ENCODE data around the gene PER3.

The PER3 gene

GRCh38 chr1:7838714-7839113 is 54.6 kb downstream of the PER3 start:
- DNase-seq (ENCODE audit: low spot score): no peak

DNA sequence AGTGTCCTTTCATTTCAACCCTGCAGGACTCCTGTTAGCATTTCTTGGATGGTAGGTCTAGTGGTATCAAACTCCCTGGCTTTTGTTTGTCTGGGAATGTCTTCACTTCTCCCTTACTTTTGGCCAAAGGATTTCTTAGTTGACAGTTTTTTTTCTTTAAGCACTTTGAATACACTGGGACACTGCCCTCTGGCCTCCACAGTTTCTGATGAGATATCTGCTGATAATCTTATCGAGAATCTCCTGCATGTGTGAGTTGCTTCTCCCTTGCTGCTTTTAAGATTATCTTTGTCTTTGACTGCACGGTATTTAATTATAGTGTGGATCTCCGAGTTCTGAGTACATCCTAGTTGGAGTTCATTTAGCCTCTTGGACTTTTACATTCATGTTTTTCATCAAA is 55.4 kb downstream of the PER3 start:
- no peak for DNase-seq (ENCODE audit: low spot score)

DNA sequence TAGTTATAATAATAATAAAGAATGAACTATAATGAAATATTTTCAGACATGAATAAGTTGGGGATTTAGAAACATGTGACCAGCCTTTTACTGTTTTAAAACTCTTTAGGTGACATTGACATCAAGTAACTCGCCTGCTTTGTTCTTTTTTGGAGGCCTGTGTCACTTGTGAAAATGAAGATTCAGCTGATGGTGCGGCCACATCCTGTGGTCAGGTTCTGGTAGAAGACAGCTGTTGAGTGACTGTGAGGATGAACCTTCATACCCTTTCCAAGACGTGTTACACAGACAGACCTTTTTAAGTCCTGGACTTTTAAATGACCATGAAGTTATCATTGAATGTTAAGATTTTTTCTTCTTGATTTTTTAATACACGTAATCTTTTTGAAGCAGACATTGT is 58.4 kb downstream of the PER3 start:
- DNase-seq (ENCODE audit: low spot score): no peak

GRCh38 chr1:7845761-7846160 is 61.7 kb downstream of the PER3 start:
- DNase-seq (ENCODE audit: low spot score): no peak

DNA sequence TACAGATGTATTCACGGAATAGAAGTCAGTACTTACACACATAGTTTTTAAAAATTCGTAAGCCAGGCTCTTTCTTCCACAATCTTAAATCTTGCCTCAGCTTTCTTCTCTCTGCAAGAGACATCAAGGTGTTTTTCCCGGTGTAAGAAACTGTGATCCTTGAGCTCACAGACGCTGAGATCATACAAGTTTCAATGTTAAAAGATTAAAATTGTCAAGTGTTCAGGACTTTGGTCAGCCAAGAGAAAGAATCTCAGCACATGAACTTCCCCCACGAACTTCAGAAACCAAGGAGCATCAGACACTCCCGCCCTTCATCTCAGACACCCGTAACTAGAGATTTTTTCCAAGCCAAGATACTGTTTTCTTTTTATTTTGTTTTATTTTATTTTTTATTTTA is 62.6 kb downstream of the PER3 start:
- DNase-seq (ENCODE audit: low spot score): no peak

GRCh38 chr1:7847599-7847998 is 63.5 kb downstream of the PER3 start:
- no peak for DNase-seq (ENCODE audit: low spot score)

DNA sequence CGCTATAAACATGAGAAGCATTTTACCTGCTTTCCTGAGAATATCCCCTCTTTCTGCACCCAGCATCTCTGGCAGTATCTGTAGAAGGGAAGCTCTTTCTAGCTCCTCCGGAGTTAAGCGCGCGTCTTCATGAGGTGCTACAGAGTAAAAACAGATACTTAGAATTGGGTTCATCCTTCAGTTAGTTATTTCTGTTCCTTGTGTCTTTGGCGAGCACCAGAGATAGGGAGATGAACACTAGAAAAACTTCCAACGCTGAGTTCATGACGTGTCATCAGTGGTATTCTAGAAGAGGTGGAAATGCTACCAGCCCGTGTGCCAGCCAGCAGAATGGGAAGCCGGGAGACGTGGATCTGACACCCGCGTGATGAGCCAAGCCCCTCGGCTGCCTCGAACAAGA is 66.7 kb downstream of the PER3 start:
- DNase-seq (ENCODE audit: low spot score): no peak

GRCh38 chr1:7852804-7853683 is 69.0 kb downstream of the PER3 start, which contains the start of gene UTS2:
Gene UTS2, minus strand, starts transcription at chr1:7853065. Its CDS starts 62 bp downstream, at chr1:7853003.
- no peak for DNase-seq (ENCODE audit: low spot score)

DNA sequence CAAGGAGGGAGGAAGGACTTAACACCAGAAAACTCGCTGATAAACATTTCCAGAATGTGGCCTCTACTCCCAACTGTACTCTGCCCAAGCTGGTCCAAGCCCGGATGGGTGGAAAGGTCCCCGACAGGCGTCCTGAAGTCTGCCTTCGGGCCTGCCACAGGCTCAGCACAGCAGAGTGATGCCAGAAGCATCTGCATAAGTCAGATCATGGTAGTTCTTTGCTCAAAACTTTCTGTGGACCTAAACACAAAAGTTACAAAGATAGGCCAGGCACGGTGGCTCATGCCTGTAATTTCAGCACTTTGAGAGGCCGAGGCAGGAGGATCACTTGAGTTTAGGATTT is 69.6 kb downstream of the PER3 start:
- DNase-seq (ENCODE audit: low spot score): no peak

DNA sequence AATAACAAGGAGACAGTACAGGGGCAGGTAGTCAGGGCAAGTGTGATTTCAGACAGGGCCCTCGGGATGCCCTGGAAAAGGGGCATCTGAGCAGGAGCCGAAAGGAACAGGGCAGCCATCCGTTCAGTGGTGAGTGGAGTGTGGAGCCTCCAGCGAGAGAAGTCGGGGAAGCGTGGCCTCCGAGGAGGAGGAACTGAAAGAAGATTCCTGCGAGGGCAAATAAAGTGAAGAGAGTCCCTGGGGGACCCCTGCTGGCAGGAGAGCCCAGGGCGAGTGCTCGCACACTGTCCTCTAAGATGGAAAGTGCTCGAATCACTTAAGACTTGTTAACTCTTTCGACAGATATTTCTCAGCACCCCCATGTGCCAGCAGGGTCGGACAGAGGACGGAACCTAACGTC is 72.3 kb downstream of the PER3 start:
- DNase-seq (ENCODE audit: low spot score): no peak

DNA sequence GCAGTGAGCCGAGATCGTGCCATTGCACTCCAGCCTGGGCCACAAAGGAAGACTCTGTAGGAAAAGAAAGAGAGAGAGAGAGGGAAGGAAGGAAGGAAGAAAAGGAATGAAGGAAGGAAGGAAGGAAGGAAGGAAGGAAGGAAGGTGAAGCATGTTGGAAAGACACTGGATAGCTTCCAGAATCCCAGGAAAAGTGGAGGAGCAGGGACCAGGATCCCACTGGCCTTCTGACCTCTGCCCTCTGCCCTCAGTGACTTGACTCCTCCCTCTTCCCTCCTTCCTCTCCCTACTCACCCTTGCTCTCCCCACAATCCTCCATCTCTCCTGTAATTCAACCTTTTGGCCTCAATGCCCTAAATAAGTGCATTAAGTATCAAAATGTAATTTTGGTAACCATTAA is 72.9 kb downstream of the PER3 start:
- no peak for DNase-seq (ENCODE audit: low spot score)

DNA sequence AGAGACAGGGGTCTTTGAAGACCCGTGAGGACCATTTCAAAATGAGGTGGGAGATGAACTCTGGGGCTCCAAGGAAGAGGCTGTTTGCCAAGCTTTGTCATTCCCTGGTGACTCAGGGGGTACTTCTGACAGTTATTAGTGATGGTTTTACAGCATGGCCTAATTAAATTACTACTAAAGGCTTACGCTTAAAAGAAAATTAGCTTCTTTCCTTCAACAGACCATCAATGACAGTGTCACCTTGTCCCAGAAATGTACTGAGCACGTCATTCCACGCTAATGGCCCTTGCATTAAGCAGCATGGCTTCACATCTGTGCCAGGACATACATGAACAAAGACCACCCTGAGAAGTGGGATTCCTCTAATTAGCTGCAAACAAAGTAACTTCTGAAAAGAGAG is 73.9 kb downstream of the PER3 start:
- no peak for DNase-seq (ENCODE audit: low spot score)

DNA sequence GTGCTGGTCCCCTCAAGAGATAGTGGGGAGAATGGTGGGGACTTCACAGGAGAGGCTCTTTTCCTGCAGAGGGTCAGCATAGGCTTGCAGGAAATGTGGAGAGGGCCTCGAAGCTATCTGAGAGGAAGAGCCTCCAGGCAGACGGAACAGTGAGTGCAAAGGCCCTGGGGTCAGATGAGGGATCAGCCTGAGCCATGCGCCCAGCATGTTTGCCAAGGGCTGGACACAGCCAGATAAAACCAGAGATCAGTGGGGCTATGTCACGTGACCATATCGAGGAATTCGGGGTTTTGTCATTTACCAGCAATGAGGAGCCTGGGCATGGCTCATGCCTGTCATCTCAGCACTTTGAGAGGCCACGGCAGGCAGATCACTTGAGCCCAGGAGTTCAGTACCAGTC is 75.3 kb downstream of the PER3 start:
- no peak for DNase-seq (ENCODE audit: low spot score)

GRCh38 chr1:7860130-7860529 is 76.0 kb downstream of the PER3 start:
- DNase-seq (ENCODE audit: low spot score): no peak

- DNase-seq (ENCODE audit: low spot score): no peak
Observed at GRCh38 chr1:7861452-7861851, 77.4 kb downstream of the PER3 start.

DNA sequence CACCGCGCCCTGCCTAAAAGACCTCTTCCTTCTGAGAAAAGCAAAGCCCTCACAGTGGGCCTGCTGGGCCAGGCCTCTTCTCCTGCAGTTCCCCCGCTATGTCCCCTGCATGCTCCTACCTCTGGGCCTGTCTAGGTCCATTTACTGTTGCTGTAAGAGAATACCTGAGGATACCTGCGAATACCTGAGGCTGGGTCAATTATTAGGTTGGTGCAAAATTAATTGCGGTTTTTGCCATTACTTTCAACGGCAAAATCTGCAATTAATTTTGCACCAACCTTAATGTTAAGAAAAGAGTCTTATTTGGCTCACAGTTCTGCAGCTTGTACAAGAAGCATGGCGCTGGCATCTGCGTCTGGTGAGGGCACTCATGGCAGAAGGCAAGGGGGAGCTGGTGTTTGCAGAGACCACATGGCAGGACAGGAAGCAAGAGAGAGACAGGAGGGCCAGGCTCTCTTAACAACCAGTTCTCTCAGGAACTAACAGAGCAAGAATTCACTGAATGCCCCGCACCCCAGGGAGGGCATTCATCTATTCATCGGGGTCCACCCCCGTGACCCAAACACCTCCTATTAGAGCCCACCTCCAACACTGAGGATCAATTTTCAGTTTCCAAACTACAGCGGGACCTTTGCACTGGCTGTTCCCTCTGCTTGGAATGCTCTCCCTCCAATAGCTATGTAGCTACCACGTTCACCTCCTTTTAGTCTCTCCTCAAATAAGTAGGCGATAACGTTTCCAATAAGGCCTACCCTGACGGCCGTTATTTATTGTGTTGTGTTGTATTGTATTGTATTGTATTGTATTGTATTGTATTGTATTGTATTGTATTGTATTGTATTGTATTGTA is 78.3 kb downstream of the PER3 start:
- DNase-seq (ENCODE audit: low spot score): no peak

- DNase-seq (ENCODE audit: low spot score): no peak
Observed at GRCh38 chr1:7863756-7864328, 79.8 kb downstream of the PER3 start.

GRCh38 chr1:7865978-7866377 is 81.9 kb downstream of the PER3 start:
- no peak for DNase-seq (ENCODE audit: low spot score)

DNA sequence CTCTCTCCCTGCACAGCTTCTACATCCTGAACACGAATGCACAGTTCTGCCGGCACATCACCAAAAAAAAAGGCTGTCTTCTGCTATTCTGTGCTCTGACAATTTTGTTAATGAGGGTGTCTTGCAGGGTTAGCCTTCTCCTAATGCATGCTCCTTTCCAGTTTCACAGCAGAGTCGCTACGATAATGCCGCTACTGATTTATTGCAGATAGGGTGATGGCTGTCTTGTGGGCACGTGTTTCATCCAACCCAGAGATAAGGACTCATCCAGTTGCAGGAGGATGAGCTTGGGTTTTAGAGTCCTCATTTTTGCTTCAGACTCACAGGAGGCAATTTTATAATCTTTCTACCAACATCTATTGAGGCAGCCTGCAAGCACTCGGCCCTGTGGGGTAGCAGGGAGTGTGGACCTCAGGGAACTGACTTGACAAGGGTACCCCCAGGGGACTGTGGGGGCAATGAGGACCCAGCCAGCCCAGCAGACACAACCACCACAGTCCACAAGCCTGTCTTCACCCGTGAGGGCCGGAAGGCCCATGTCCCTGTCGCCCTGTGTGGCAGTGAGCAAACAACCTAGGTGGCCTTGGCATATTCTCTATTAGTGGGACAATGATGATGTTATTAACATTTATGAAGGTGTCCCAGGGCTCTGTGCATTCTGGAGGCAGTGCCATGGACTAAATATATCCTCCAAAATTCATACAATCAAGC is 84.1 kb downstream of the PER3 start:
- no peak for DNase-seq (ENCODE audit: low spot score)

DNA sequence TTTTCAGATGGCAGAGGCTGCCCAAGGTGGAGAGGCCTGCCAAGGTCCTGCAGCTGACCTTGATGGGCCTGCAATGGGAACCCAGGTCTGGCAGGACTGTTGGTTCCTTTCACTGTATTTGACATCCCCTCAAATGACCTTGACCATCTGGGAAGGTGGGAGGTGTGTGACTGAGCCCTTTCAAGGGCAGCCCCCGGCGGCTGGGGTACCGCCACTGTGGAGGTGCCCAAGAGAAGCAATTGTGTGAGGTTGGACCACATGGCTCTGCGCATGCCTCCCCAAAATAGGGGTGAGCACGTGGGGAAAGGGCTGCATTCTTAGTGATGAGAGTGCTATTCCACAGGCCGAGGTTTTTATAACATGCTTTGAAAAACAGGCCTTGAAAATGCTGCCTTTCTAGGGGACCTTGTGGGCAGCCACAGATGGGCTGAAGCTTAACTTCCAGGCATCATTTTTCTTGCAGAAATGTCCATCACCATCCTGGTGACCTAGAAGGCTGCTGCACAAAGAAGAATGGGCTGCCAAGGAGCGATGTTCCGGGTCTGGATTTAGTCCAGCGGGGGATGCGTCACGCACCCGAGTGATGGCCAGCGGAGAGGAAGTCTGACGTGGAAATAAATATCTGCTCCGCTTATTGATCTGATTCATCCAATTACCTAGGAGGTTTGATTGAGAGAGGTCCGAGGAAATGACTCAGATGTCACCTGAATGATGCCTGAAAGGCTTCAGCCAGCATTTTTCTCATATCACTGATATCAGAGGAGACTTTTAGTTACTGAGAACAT is 85.2 kb downstream of the PER3 start:
- no peak for DNase-seq (ENCODE audit: low spot score)

DNA sequence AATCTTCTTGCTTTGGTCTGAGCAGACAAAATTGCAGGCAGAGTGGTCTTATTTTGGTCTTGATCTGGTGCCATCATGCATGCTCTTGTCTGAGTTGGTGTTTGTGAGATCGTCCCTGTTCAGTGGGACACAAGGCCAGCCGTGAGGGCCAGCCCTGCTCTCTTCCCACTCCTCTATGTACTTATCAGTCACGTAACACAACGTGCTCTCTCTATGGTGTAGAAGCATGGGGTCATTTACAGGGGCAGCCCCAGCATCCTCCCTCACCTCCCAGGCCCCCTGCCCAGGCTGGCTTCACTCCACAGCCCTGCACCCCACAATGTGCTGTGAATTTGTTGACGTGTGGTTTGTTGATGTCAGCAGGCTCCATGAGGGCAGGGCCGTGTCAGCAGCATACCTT is 87.0 kb downstream of the PER3 start:
- no peak for DNase-seq (ENCODE audit: low spot score)

All from kidney capillary endothelial cell (primary cell).